Breast epithelium (tissue), 4 donors: ENCODE results near the gene CPED1. TPM values are rescaled to one million over a fixed set of nuclear protein-coding genes. Genes with fewer than 3 reads are reported as not detected.
"Not testable (repeated sequence)": the region's sequence is repeated elsewhere in the genome, so short reads cannot be mapped to it uniquely, and the experiment has no call there.

ENCODE experiments used
- DNase-seq, 2 donors: peaks; one replicate each; pipeline ENCODE4 v3.0.0-alpha.2; 2019; ENCODE audit warnings: low spot score in 2 of 2
- H3K27ac ChIP-seq, 2 donors: fragments of 200-600 bp; sonication (generic) in 1 of 2; one replicate each; pipeline ENCODE4 v1.5.1; 2016 to 2019; ENCODE audit warnings: mild to moderate bottlenecking in 1 of 2
- H3K27me3 ChIP-seq, 2 donors: fragments of 200-600 bp; sonication (generic) in 1 of 2; one replicate each; pipeline versions ENCODE4 v1.5.1 to v1.6.0; 2017 to 2019; ENCODE audit warnings: control low read depth in 1 of 2, mild to moderate bottlenecking in 1 of 2
- H3K36me3 ChIP-seq: fragments of 200-600 bp; one replicate; pipeline ENCODE4 v1.5.1; 2019
- H3K4me1 ChIP-seq, 2 donors: fragments of 200-600 bp; sonication (generic); one replicate each; pipeline ENCODE4 v1.5.1; 2016 to 2019; ENCODE audit warnings: control low read depth in 1 of 2
- H3K4me3 ChIP-seq, 3 donors: fragments of 200-600 bp; sonication (generic); 1 replicate in 2 of 3; 2 replicates in 1 of 3; pipeline ENCODE4 v1.5.1; 2016 to 2019; ENCODE audit warnings: mild to moderate bottlenecking in 3 of 3, moderate library complexity in 2 of 3
- H3K9me3 ChIP-seq, 2 donors: fragments of 200-600 bp; sonication (generic) in 1 of 2; one replicate each; pipeline ENCODE4 v1.5.1; 2016 to 2019; ENCODE audit warnings: control low read depth in 1 of 2
- CTCF ChIP-seq, 3 donors: fragments of 450-650 bp; IDR thresholded peaks; one replicate each; pipeline ENCODE4 v1.5.1; 2016 to 2017; ENCODE audit warnings: antibody characterized with exemption in 3 of 3, mild to moderate bottlenecking in 3 of 3, moderate library complexity in 3 of 3
- POLR2A ChIP-seq: fragments of 450-650 bp; IDR thresholded peaks from one replicate; pipeline ENCODE4 v1.6.1; 2016; ENCODE audit warnings: antibody characterized with exemption, mild to moderate bottlenecking, moderate library complexity
- POLR2AphosphoS5 ChIP-seq, 3 donors: sonication (generic); formaldehyde crosslinking; IDR thresholded peaks; one replicate each; pipeline ENCODE4 v1.6.1; 2017; ENCODE audit warnings: antibody characterized with exemption in 3 of 3
- intact Hi-C: fragments of 100-400 bp; cut with DNase I; formaldehyde crosslinking; loops from one replicate; pipeline ENCODE4 v1.15.1; 2023; ENCODE audit warnings: low total_unique reads
- total RNA-seq, 3 donors: library from RNA; depleted of rRNA; stranded (reverse); fragments of >200 nt; gene quantifications; one replicate each; pipeline ENCODE4 v1.1.0, GENCODE V29; 2016

CPED1 gene
- total RNA-seq, 3 donors from 2014 or later: 14.3 to 29.3 (median 15.4) TPM

- Histone ChIP-seq H3K9me3 (no peaks in the 10 kb centered on the region), H3K4me1 (no peaks in the 10 kb centered on the region), H3K4me3 (no peak overlapping the region), H3K27me3 (no peaks in the 10 kb centered on the region), H3K36me3 (no peaks in the 10 kb centered on the region), H3K27ac (no peak overlapping the region)
- intact Hi-C loops: loop anchor here (10.0 kb wide), 1 partner anchor 105 kb away; no protein-coding TSS in a partner anchor
- TF ChIP-seq POLR2AphosphoS5 (IDR thresholded peaks at IDR 0.05) (no peak), POLR2A (no peak), CTCF (IDR thresholded peaks at IDR 0.05) (no peak)
- no peak for DNase-seq
Observed at GRCh38 chr7:120979765-120980499, 8.6 kb upstream of the CPED1 start.

- no peak overlapping the region for H3K4me3 ChIP-seq
- no peak for DNase-seq
- TF ChIP-seq POLR2AphosphoS5 (IDR thresholded peaks at IDR 0.05) (no peak), POLR2A (no peak), CTCF (IDR thresholded peaks at IDR 0.05) (no peak)
- H3K4me1 ChIP-seq: no peaks in the 10 kb centered on the region
- H3K9me3 ChIP-seq: no peaks in the 10 kb centered on the region
- no peaks in the 10 kb centered on the region for H3K27me3 ChIP-seq
- no peak overlapping the region for H3K27ac ChIP-seq
- intact Hi-C loops: loop anchor here (10.0 kb wide), 1 partner anchor 104 kb away; no protein-coding TSS in a partner anchor
- H3K36me3 ChIP-seq: no peaks in the 10 kb centered on the region
Observed at GRCh38 chr7:120981117-120981516, 7.4 kb upstream of the CPED1 start.

- TF ChIP-seq POLR2A (no peak), CTCF (IDR thresholded peaks at IDR 0.05) (no peak), POLR2AphosphoS5 (IDR thresholded peaks at IDR 0.05) (no peak)
- Histone ChIP-seq H3K4me3 (no peak overlapping the region), H3K36me3 (no peaks in the 10 kb centered on the region), H3K9me3 (no peaks in the 10 kb centered on the region), H3K27me3 (no peaks in the 10 kb centered on the region), H3K27ac (no peak overlapping the region), H3K4me1 (no peaks in the 10 kb centered on the region)
- DNase-seq: no peak
- intact Hi-C loops: loop anchor here (10.0 kb wide), 1 partner anchor 103 kb away; no protein-coding TSS in a partner anchor
Observed at GRCh38 chr7:120981888-120982615, 6.5 kb upstream of the CPED1 start.

- not testable (repeated sequence) for H3K27ac ChIP-seq, H3K9me3 ChIP-seq, H3K4me1 ChIP-seq, DNase-seq, H3K27me3 ChIP-seq, H3K4me3 ChIP-seq, H3K36me3 ChIP-seq
- intact Hi-C loops: loop anchor here (10.0 kb wide), 1 partner anchor 101 kb away; no protein-coding TSS in a partner anchor
Observed at GRCh38 chr7:120983592-120983991, 4.9 kb upstream of the CPED1 start.

- Histone ChIP-seq H3K4me1 (no peaks in the 10 kb centered on the region), H3K9me3 (no peaks in the 10 kb centered on the region), H3K36me3 (no peaks in the 10 kb centered on the region), H3K27me3 (peaks cover 0 to under 1% of the 10 kb centered on the region in 2 donors), H3K4me3 (no peak overlapping the region), H3K27ac (no peak overlapping the region)
- intact Hi-C loops: loop anchor here (2.0 to 10.0 kb wide), 2 partner anchors 48 to 100 kb away; no protein-coding TSS in a partner anchor
- no peak for DNase-seq
- no peak for TF ChIP-seq POLR2AphosphoS5 (IDR thresholded peaks at IDR 0.05)
- TF ChIP-seq CTCF (IDR thresholded peaks at IDR 0.05): no peak
- TF ChIP-seq POLR2A: no peak
Observed at GRCh38 chr7:120984406-120984805, 4.1 kb upstream of the CPED1 start.
